ENCODE measurements around the gene CYP3A5. TPM values are rescaled to one million over a fixed set of nuclear protein-coding genes. Genes with fewer than 3 reads are reported as not detected.

The CYP3A5 gene
- total and polyA plus RNA-seq, 10 of the 15 experiments (the other 5 are each of a cell fraction or from before 2014, with no cell fraction given) = 0.05 to 1.3 (median 0.09) TPM; not detected in 2

DNA sequence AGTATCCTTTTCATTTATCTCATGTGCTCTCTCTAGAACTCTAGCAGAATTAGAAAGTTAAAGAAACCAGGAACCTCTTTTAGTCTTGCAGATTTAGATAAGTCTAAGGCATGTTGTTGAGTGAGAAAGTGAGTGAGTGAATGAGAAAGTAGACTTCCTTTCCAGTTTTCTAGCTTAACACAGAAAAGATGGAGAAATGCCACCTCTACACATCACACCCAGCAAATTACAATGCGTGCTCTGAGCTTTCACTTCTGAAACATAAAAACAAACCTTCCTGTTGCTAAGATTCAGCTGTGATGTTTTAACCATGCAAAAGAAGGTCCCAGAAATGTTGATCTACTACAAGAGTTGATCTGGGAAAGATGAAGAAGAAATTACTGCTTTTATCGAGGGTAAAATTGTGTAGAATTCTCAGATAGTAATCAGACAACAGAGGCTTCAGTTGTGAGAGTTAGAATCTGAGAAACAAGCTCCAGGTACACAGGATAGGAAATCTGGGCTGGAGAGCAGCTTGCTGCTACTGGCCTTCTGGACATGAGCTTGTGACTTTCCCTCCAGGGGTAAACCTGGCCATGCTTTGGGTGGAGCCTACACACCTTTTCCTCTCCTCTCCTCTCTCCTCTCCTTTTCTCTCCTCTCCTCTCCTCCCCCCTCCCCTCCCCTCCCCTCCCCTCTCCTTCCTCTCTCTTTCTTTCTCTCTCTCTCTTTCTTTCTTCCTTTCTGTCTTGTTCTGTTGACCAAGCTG, 4.6 kb downstream of the CYP3A5 start:
- ChIA-PET SMC1A (ENCODE audit: uncharacterized antibody, unreplicated experiment) (no interaction called here), RAD21 (ENCODE audit: unreplicated experiment) (no interaction called here), CTCF (no interaction called here), POLR2A (interaction anchor here (1.1 kb wide), 1 partner anchor 18 kb away, joined by 5 read pairs; no protein-coding TSS in a partner anchor)
- Histone ChIP-seq H3K9ac (ENCODE audit: control insufficient read depth, insufficient read depth, low read length) (no peak overlapping the region), H3K4me3 (no peak overlapping the region), H3K4me1 (ENCODE audit: control insufficient read depth, insufficient read depth, low read length) (no peaks in the 10 kb centered on the region), H2AFZ (ENCODE audit: control insufficient read depth, low read depth, low read length) (no peak overlapping the region), H3K9me3 (replicated peaks; ENCODE audit: control insufficient read depth, insufficient read depth, low read length) (no peaks in the 10 kb centered on the region), H3K79me2 (ENCODE audit: control insufficient read depth, insufficient read depth, low read length) (no peaks in the 10 kb centered on the region), H3K27me3 (replicated peaks in 1 of 2; ENCODE audit: control insufficient read depth in 2 of 2, insufficient read depth in 2 of 2, low read length in 1 of 2) (no peaks in the 10 kb centered on the region), H3K4me2 (ENCODE audit: control insufficient read depth, insufficient read depth) (no peak overlapping the region), H3K36me3 (ENCODE audit: control insufficient read depth in 2 of 2, insufficient read depth in 2 of 2, low read length in 1 of 2) (no peaks in the 10 kb centered on the region), H4K20me1 (ENCODE audit: control insufficient read depth, insufficient read depth) (no peaks in the 10 kb centered on the region), H3K27ac (ENCODE audit: control insufficient read depth, insufficient read depth) (no peak overlapping the region)
- DNase-seq (ENCODE audit: low read depth, low spot score) = no peak
- WGBS (ENCODE audit: insufficient coverage, insufficient replicate concordance, low lambda C conversion rate, missing lambda C conversion rate) = 59% methylated on average over 2 of the region's 2 CpGs
- ATAC-seq = no peak
- FAIRE-seq = no peak
- in situ Hi-C loops (cut with MboI) (no loop called here), intact Hi-C loops (cut with micrococcal nuclease; ENCODE audit: unreplicated experiment) (no loop called here)
- TF ChIP-seq JUND (IDR thresholded peaks at IDR 0.05; ENCODE audit: low read depth, low read length) (no peak), CREM (IDR thresholded peaks at IDR 0.05; ENCODE audit: low read depth) (no peak), ASH2L (IDR thresholded peaks at IDR 0.05; ENCODE audit: borderline replicate concordance, low read depth) (no peak), EGR1 (IDR thresholded peaks at IDR 0.05; ENCODE audit: borderline replicate concordance in 1 of 2, low read depth in 2 of 2, low read length in 2 of 2) (no peak), ETV6 (conservative IDR thresholded peaks at IDR 0.05 in 1 of 2, IDR thresholded peaks at IDR 0.05 in 1 of 2; ENCODE audit: borderline replicate concordance in 1 of 2, low read depth in 1 of 2) (no peak), NR2C1 (IDR thresholded peaks at IDR 0.05) (no peak), SIN3A (IDR thresholded peaks at IDR 0.05; ENCODE audit: low read depth, low read length) (no peak), ZBED1 (IDR thresholded peaks at IDR 0.05; ENCODE audit: borderline replicate concordance) (no peak)
- TF ChIP-seq, protein P1, sequence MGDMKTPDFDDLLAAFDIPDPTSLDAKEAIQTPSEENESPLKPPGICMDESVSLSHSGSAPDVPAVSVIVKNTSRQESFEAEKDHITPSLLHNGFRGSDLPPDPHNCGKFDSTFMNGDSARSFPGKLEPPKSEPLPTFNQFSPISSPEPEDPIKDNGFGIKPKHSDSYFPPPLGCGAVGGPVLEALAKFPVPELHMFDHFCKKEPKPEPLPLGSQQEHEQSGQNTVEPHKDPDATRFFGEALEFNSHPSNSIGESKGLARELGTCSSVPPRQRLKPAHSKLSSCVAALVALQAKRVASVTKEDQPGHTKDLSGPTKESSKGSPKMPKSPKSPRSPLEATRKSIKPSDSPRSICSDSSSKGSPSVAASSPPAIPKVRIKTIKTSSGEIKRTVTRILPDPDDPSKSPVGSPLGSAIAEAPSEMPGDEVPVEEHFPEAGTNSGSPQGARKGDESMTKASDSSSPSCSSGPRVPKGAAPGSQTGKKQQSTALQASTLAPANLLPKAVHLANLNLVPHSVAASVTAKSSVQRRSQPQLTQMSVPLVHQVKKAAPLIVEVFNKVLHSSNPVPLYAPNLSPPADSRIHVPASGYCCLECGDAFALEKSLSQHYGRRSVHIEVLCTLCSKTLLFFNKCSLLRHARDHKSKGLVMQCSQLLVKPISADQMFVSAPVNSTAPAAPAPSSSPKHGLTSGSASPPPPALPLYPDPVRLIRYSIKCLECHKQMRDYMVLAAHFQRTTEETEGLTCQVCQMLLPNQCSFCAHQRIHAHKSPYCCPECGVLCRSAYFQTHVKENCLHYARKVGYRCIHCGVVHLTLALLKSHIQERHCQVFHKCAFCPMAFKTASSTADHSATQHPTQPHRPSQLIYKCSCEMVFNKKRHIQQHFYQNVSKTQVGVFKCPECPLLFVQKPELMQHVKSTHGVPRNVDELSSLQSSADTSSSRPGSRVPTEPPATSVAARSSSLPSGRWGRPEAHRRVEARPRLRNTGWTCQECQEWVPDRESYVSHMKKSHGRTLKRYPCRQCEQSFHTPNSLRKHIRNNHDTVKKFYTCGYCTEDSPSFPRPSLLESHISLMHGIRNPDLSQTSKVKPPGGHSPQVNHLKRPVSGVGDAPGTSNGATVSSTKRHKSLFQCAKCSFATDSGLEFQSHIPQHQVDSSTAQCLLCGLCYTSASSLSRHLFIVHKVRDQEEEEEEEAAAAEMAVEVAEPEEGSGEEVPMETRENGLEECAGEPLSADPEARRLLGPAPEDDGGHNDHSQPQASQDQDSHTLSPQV (IDR thresholded peaks at IDR 0.05) = no peak
- TF ChIP-seq, protein P2, sequence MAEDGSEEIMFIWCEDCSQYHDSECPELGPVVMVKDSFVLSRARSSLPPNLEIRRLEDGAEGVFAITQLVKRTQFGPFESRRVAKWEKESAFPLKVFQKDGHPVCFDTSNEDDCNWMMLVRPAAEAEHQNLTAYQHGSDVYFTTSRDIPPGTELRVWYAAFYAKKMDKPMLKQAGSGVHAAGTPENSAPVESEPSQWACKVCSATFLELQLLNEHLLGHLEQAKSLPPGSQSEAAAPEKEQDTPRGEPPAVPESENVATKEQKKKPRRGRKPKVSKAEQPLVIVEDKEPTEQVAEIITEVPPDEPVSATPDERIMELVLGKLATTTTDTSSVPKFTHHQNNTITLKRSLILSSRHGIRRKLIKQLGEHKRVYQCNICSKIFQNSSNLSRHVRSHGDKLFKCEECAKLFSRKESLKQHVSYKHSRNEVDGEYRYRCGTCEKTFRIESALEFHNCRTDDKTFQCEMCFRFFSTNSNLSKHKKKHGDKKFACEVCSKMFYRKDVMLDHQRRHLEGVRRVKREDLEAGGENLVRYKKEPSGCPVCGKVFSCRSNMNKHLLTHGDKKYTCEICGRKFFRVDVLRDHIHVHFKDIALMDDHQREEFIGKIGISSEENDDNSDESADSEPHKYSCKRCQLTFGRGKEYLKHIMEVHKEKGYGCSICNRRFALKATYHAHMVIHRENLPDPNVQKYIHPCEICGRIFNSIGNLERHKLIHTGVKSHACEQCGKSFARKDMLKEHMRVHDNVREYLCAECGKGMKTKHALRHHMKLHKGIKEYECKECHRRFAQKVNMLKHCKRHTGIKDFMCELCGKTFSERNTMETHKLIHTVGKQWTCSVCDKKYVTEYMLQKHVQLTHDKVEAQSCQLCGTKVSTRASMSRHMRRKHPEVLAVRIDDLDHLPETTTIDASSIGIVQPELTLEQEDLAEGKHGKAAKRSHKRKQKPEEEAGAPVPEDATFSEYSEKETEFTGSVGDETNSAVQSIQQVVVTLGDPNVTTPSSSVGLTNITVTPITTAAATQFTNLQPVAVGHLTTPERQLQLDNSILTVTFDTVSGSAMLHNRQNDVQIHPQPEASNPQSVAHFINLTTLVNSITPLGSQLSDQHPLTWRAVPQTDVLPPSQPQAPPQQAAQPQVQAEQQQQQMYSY (CRISPR knock-in tag; IDR thresholded peaks at IDR 0.05) = no peak
- BruUV-seq (replicated peaks) = no TSS peak
